ENCODE measurements around the gene CLIP1.

The CLIP1 gene

DNA sequence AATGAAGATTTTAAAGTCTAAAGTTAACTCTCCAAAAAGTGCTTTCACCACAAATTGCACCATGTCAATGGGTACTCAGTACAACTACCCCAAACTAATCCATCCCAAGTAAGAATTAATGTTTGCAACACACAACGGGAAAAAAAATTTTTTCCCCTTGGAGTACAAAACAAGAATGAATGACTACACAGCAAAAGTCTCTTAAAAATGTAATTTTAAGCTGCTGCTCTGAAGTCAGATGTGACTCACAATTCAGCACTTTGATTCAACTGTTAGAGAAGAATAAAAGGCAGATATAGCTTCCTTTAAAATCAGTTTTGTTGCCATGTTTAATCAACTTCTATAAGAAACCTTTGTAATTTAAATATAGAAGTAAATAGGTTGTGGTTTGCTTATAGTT lies 113.7 kb downstream of the CLIP1 start:
- Histone ChIP-seq H3K36me3 (replicated peaks) (peaks cover 24% of the 10 kb centered on the region), H3K27me3 (replicated peaks) (no peaks in the 10 kb centered on the region), H3K27ac (no peak overlapping the region), H3K4me3 (ENCODE audit: low read depth, low read length) (no peak overlapping the region)
- no peak for DNase-seq
- in situ Hi-C loops (cut with HindIII; ENCODE audit: low pct_ligation_motif_present, low sequenced_read_pairs): no loop called here
- TF ChIP-seq, protein P1, sequence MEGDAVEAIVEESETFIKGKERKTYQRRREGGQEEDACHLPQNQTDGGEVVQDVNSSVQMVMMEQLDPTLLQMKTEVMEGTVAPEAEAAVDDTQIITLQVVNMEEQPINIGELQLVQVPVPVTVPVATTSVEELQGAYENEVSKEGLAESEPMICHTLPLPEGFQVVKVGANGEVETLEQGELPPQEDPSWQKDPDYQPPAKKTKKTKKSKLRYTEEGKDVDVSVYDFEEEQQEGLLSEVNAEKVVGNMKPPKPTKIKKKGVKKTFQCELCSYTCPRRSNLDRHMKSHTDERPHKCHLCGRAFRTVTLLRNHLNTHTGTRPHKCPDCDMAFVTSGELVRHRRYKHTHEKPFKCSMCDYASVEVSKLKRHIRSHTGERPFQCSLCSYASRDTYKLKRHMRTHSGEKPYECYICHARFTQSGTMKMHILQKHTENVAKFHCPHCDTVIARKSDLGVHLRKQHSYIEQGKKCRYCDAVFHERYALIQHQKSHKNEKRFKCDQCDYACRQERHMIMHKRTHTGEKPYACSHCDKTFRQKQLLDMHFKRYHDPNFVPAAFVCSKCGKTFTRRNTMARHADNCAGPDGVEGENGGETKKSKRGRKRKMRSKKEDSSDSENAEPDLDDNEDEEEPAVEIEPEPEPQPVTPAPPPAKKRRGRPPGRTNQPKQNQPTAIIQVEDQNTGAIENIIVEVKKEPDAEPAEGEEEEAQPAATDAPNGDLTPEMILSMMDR (IDR thresholded peaks at IDR 0.05; ENCODE audit: low read depth, low read length, missing control alignments): no peak

DNA sequence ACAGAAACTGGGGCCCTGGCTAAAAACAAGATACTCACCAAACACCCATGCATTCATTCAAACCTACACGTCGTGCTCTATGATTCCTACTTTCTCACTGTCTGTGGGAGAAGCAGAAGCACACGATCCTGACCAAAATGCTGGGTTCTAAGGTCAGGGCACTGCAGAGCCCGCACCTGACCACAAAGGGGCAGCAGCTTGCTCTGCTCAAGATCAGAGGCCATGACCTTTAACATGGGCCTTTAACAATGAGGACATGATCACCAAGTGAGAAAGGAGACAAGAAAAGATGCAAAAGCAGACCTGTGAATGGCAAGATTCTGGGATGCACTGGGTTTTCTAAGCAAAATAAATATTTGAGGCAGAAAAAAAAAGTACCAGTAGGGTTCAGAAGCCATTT lies 116.1 kb downstream of the CLIP1 start:
- no peak for DNase-seq
- TF ChIP-seq, protein P1 (IDR thresholded peaks at IDR 0.05; ENCODE audit: low read depth, low read length, missing control alignments): no peak
- H3K4me3 ChIP-seq (ENCODE audit: low read depth, low read length): no peak overlapping the region
- peaks cover 31% of the 10 kb centered on the region for H3K36me3 ChIP-seq (replicated peaks)
- H3K27me3 ChIP-seq (replicated peaks): no peaks in the 10 kb centered on the region
- in situ Hi-C loops (cut with HindIII; ENCODE audit: low pct_ligation_motif_present, low sequenced_read_pairs): no loop called here
- H3K27ac ChIP-seq: no peak overlapping the region

GRCh38 chr12:122304924-122305323 lies 117.5 kb downstream of the CLIP1 start:
- H3K36me3 ChIP-seq (replicated peaks): peaks cover 31% of the 10 kb centered on the region

GRCh38 chr12:122303068-122303467 lies 119.4 kb downstream of the CLIP1 start:
- in situ Hi-C loops (cut with HindIII; ENCODE audit: low pct_ligation_motif_present, low sequenced_read_pairs): no loop called here
- Histone ChIP-seq H3K4me3 (ENCODE audit: low read depth, low read length) (no peak overlapping the region), H3K36me3 (replicated peaks) (peaks cover 22% of the 10 kb centered on the region), H3K27ac (no peak overlapping the region), H3K27me3 (replicated peaks) (no peaks in the 10 kb centered on the region)
- DNase-seq: no peak
- TF ChIP-seq, protein P1 (IDR thresholded peaks at IDR 0.05; ENCODE audit: low read depth, low read length, missing control alignments): no peak

More at GRCh38 chr12:122304924-122305323, 117.5 kb downstream of the CLIP1 start:
- no peak for DNase-seq
- Histone ChIP-seq H3K27ac (no peak overlapping the region), H3K27me3 (replicated peaks) (no peaks in the 10 kb centered on the region), H3K4me3 (ENCODE audit: low read depth, low read length) (no peak overlapping the region)
- in situ Hi-C loops (cut with HindIII; ENCODE audit: low pct_ligation_motif_present, low sequenced_read_pairs): no loop called here
- TF ChIP-seq, protein P1 (IDR thresholded peaks at IDR 0.05; ENCODE audit: low read depth, low read length, missing control alignments): no peak

DNA sequence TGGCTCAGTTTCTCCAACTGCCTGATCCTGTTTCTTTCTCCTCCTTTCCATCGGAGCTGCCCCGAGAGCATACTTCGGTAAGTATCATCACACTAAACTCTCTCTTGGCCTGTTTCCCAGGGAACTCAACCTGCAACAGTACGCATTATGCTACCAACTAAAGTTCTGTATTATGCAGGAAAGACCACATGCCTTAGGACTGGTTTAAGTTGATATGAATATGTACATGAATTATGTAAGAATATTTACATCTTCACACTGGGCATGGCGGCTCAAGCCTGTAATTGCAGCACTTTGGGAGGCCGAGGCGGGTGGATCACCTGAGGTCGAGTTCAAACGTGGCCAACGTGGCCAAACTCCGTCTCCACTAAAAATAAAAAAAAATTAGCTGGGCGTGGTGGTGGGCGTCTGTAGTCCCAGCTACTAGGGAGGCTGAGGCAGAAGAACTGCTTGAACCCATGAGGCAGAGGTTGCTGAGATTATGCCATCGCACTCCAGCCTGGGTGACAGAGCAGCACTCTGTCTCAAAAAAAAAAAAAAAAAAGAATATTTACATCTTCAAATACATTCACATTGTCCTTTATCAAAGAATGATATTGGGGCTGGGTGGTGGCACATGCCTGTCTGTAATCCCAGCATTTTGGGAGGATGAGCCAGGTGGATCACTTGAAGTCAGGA lies 124.3 kb downstream of the CLIP1 start:
- TF ChIP-seq, protein P1 (IDR thresholded peaks at IDR 0.05; ENCODE audit: low read depth, low read length, missing control alignments): no peak
- in situ Hi-C loops (cut with HindIII; ENCODE audit: low pct_ligation_motif_present, low sequenced_read_pairs): no loop called here
- DNase-seq: no peak
- H3K27me3 ChIP-seq (replicated peaks): no peaks in the 10 kb centered on the region
- H3K4me3 ChIP-seq (ENCODE audit: low read depth, low read length): no peak overlapping the region
- H3K36me3 ChIP-seq (replicated peaks): peaks cover 13% of the 10 kb centered on the region
- H3K27ac ChIP-seq: no peak overlapping the region

- peaks cover 11% of the 10 kb centered on the region for H3K36me3 ChIP-seq (replicated peaks)
- in situ Hi-C loops (cut with HindIII; ENCODE audit: low pct_ligation_motif_present, low sequenced_read_pairs): no loop called here
- TF ChIP-seq, protein P1 (IDR thresholded peaks at IDR 0.05; ENCODE audit: low read depth, low read length, missing control alignments): no peak
- H3K27ac ChIP-seq: no peak overlapping the region
- no peak for DNase-seq
- no peaks in the 10 kb centered on the region for H3K27me3 ChIP-seq (replicated peaks)
- H3K4me3 ChIP-seq (ENCODE audit: low read depth, low read length): no peak overlapping the region
Observed at GRCh38 chr12:122297494-122297893, 125.0 kb downstream of the CLIP1 start.
